SU-DHL-6 (cell line): ENCODE results near the gene LAMB4.

ENCODE experiments used
- H2AFZ ChIP-seq: fragments of 200-600 bp; sonication (generic); 2 replicates; pipeline ENCODE4 v1.6.1; 2014; ENCODE audit warnings: low read depth, mild to moderate bottlenecking, moderate library complexity, mixed read lengths, antibody characterized with exemption, low read length; ENCODE audit not compliant: severe bottlenecking
- H3F3A ChIP-seq: fragments of 200-600 bp; shearing (Covaris generic); 2 replicates; pipeline ENCODE4 v1.6.0; 2016; ENCODE audit warnings: antibody characterized with exemption, mild to moderate bottlenecking; ENCODE audit not compliant: insufficient read depth
- H3K27ac ChIP-seq: fragments of 200-600 bp; sonication (generic); 2 replicates; pipeline ENCODE4 v1.5.1; 2016; ENCODE audit warnings: low read depth, mild to moderate bottlenecking, low read length, moderate library complexity, mixed read lengths
- H3K27me3 ChIP-seq: fragments of 200-600 bp; sonication (generic), shearing (Covaris generic); 2 replicates; pipeline ENCODE4 v1.6.0; 2014; ENCODE audit warnings: mild to moderate bottlenecking, low read length
- H3K36me3 ChIP-seq: fragments of 200-600 bp; sonication (generic); 2 replicates; pipeline ENCODE4 v1.6.1; 2014; ENCODE audit warnings: mild to moderate bottlenecking, low read length, mixed read lengths
- H3K4me2 ChIP-seq: fragments of 300-600, 200-600 bp; shearing (Covaris generic), sonication (generic); 2 replicates; pipeline ENCODE4 v1.6.0; 2014; ENCODE audit warnings: low read length, low read depth, mild to moderate bottlenecking; ENCODE audit not compliant: poor library complexity, severe bottlenecking
- H3K4me3 ChIP-seq: fragments of 200-600 bp; sonication (generic); 2 replicates; pipeline ENCODE4 v1.5.1; 2014; ENCODE audit warnings: antibody characterized with exemption, low read length, mild to moderate bottlenecking, mixed read lengths; ENCODE audit not compliant: insufficient read depth, poor library complexity, severe bottlenecking
- H3K79me2 ChIP-seq: fragments of 200-600 bp; sonication (generic); 2 replicates; pipeline ENCODE4 v1.6.1; 2014; ENCODE audit warnings: mild to moderate bottlenecking, low read length, moderate library complexity; ENCODE audit not compliant: insufficient read depth
- H3K9ac ChIP-seq: fragments of 200-600 bp; sonication (generic); 2 replicates; pipeline ENCODE4 v1.7.0; 2014; ENCODE audit warnings: mild to moderate bottlenecking, low read length
- H3K9me2 ChIP-seq: fragments of 200-600 bp; sonication (generic); replicated peaks from 2 replicates; pipeline ENCODE4 v1.6.1; 2014; ENCODE audit warnings: low read length; ENCODE audit not compliant: insufficient read depth
- H3K9me3 ChIP-seq: fragments of 200-600 bp; sonication (generic); 2 replicates; pipeline ENCODE4 v1.6.1; 2014; ENCODE audit warnings: low read length, mixed read lengths; ENCODE audit not compliant: insufficient read depth
- H4K20me1 ChIP-seq: fragments of 200-600 bp; sonication (generic); 2 replicates; pipeline ENCODE4 v1.6.1; 2014; ENCODE audit warnings: low read depth, mild to moderate bottlenecking, antibody characterized with exemption, low read length, moderate library complexity, mixed read lengths
- EZH2phosphoT487 ChIP-seq: fragments of 200-600 bp; sonication (generic), shearing (Covaris generic); conservative IDR thresholded peaks from 2 replicates; pipeline ENCODE4 v1.6.1; 2018; ENCODE audit warnings: mild to moderate bottlenecking, antibody characterized with exemption, low read length, moderate library complexity, mixed read lengths
- TF ChIP-seq, protein P1 (sequence below): fragments of 200-600 bp; sonication (generic); IDR thresholded peaks from one replicate; pipeline ENCODE4 v1.5.1; 2017; ENCODE audit warnings: antibody characterized with exemption, mild to moderate bottlenecking, low read length, moderate library complexity; ENCODE audit not compliant: insufficient read depth, poor library complexity, severe bottlenecking

LAMB4 gene

DNA sequence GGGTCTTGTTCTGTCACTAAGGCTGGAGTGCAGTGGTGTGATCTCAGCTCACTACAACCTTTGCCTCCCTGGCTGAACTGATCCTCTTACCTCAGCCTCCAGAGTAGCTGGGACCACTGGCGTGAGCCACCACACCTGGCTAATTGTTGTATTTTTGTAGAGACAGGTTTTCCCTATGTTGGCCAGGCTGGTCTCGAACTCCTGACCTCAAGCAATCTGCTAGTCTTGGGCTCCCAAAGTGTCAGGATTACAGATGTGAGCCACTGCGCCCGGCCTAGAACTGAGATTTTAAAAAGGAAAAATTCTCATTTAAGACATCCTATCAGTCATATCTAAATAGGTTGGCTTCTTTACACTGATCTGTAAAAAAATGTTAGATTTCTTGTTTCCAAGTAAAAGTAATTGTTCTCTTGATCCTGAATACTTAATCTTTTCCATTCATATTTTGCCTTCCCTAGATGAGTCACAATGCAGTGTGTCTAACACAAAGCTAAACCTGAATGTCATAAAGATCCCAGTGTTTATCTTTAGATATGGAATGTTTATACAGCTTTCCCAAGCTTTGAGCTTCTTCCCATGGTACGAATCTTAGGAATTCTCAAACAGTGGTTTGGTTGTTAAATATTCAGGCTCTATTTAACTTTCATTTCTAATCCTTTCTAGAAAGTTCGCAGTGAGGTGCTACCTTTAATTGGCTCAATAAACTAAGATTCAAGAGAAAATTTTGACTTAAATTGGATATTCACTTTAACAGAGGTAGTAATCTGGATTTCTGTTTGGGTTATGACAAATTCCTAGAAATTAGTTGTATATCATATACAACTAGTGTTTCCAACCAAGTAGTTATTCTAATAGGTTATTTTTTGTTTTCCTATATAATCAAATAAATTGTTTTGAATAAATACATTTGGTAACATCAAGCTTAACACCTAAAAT lies 115.1 kb downstream of the LAMB4 start:
- no peaks in the 10 kb centered on the region for H3K9me2 ChIP-seq
- no peaks in the 10 kb centered on the region for H3K9me3 ChIP-seq
- H3K36me3 ChIP-seq, result no peaks in the 10 kb centered on the region
- no peak for TF ChIP-seq EZH2phosphoT487
- TF ChIP-seq, protein P1, sequence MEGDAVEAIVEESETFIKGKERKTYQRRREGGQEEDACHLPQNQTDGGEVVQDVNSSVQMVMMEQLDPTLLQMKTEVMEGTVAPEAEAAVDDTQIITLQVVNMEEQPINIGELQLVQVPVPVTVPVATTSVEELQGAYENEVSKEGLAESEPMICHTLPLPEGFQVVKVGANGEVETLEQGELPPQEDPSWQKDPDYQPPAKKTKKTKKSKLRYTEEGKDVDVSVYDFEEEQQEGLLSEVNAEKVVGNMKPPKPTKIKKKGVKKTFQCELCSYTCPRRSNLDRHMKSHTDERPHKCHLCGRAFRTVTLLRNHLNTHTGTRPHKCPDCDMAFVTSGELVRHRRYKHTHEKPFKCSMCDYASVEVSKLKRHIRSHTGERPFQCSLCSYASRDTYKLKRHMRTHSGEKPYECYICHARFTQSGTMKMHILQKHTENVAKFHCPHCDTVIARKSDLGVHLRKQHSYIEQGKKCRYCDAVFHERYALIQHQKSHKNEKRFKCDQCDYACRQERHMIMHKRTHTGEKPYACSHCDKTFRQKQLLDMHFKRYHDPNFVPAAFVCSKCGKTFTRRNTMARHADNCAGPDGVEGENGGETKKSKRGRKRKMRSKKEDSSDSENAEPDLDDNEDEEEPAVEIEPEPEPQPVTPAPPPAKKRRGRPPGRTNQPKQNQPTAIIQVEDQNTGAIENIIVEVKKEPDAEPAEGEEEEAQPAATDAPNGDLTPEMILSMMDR, result no peak
- no peak overlapping the region for H2AFZ ChIP-seq
- no peaks in the 10 kb centered on the region for H4K20me1 ChIP-seq
- no peak overlapping the region for H3K27ac ChIP-seq
- no peaks in the 10 kb centered on the region for H3K27me3 ChIP-seq
- H3K79me2 ChIP-seq, result no peaks in the 10 kb centered on the region
- no peaks in the 10 kb centered on the region for H3F3A ChIP-seq
- H3K9ac ChIP-seq, result no peak overlapping the region
- H3K4me3 ChIP-seq, result no peak overlapping the region
- H3K4me2 ChIP-seq, result no peak overlapping the region

DNA sequence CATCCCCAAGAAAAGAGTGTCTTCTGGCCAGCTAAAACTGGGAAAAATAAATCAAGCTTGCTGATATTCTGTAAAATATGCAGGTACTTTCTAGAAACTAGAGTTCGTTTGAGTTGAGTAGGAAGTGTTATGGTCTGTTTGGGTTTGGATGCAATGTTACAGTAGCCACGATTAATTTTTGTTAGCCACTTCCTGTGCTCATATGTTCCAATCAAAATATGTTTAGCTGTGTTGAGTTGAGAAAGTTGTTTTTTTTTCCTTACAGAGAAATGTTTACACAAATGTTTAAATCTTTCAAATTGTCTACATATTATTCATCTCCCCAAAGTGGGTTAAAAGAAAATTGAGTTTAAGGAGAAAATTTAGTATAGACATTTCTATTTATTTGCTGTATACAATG lies 115.9 kb downstream of the LAMB4 start:
- H3K9me2 ChIP-seq, result no peaks in the 10 kb centered on the region
- H3K27ac ChIP-seq, result no peak overlapping the region
- no peaks in the 10 kb centered on the region for H3K9me3 ChIP-seq
- H2AFZ ChIP-seq, result no peak overlapping the region
- no peaks in the 10 kb centered on the region for H3K36me3 ChIP-seq
- TF ChIP-seq, protein P1, result no peak
- no peak for TF ChIP-seq EZH2phosphoT487
- H3K27me3 ChIP-seq, result no peaks in the 10 kb centered on the region
- no peaks in the 10 kb centered on the region for H4K20me1 ChIP-seq
- H3F3A ChIP-seq, result no peaks in the 10 kb centered on the region
- H3K4me3 ChIP-seq, result no peak overlapping the region
- H3K79me2 ChIP-seq, result no peaks in the 10 kb centered on the region
- no peak overlapping the region for H3K4me2 ChIP-seq
- H3K9ac ChIP-seq, result no peak overlapping the region

DNA sequence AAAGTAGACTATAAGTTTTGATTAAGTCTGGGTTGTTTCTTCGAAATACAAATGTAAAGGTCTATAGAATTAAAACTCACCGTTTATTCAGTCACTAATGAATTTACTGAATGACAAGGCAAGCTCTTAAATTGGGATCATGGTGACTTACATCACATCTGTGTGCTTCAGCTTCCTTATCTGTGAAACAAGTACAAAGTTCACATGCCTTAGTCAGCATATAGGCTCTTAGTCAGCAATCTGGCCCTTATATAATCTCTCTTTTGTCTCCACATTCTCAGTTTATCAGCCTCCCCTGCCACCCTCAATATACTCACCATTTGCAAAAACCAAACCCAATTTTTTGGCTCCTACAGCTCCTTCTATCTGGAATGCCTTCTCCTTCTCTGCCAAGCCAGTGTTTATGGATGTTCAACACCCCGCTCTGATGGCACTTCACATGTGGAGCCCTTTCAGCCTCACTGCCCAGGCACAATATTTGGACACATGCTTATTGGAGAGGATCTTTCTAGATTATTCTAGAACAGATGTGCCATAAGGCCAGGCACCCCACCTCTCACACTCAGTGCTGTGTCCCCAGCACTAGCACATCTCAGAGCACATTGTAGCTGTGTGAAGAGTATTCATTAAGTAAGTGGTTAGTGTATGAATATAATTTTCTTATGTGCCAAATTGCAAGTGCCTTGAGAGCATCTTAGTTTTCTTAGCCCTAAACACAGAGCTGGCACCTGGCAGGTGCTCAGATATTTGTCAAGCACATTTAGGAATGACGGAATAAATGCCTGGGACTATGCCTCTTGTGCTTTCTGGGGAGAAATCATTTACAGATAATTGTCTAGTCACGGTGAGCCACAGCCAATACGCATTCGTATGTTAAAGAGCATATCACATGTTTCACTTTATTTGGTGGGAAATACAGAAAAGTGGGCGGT lies 117.4 kb downstream of the LAMB4 start:
- Histone ChIP-seq H3K9me3 (no peaks in the 10 kb centered on the region), H3K9me2 (no peaks in the 10 kb centered on the region), H3K79me2 (no peaks in the 10 kb centered on the region), H3K36me3 (no peaks in the 10 kb centered on the region), H3K4me3 (no peak overlapping the region), H3K27ac (no peak overlapping the region), H3K27me3 (no peaks in the 10 kb centered on the region), H3F3A (no peaks in the 10 kb centered on the region), H3K9ac (no peak overlapping the region), H4K20me1 (no peaks in the 10 kb centered on the region), H2AFZ (no peak overlapping the region), H3K4me2 (no peak overlapping the region)
- TF ChIP-seq, protein P1, result no peak
- no peak for TF ChIP-seq EZH2phosphoT487
